Smooth muscle cell (in vitro differentiated cells): ENCODE measurements around the gene SUN1. TPM values are rescaled to one million over a fixed set of nuclear protein-coding genes. Genes with fewer than 3 reads are reported as not detected.

Experiments
- DNase-seq: peaks from one replicate; lab custom pipeline; 2025; ENCODE audit not compliant: unreplicated experiment; lab: John Stamatoyannopoulos, UW
- H2AFZ ChIP-seq: fragments of 200-600 bp; sonication (generic); 2 replicates; pipeline ENCODE4 v1.6.0; 2016; ENCODE audit warnings: antibody characterized with exemption, low read depth, mild to moderate bottlenecking
- H3F3A ChIP-seq: fragments of 200-600 bp; sonication (generic); 2 replicates; pipeline ENCODE4 v1.6.0; 2017; ENCODE audit warnings: antibody characterized with exemption, low read depth
- H3K27ac ChIP-seq: fragments of 200-600 bp; sonication (generic); 2 replicates; pipeline ENCODE4 v1.5.1; 2016; ENCODE audit warnings: low read depth, mild to moderate bottlenecking
- H3K27me3 ChIP-seq: fragments of 200-600 bp; sonication (generic); 2 replicates; pipeline ENCODE4 v1.6.1; 2016; ENCODE audit warnings: low read depth, mild to moderate bottlenecking
- H3K36me3 ChIP-seq: fragments of 200-600 bp; sonication (generic); 2 replicates; pipeline ENCODE4 v1.5.1; 2016; ENCODE audit warnings: low read depth
- H3K4me1 ChIP-seq: fragments of 200-600 bp; sonication (generic); 2 replicates; pipeline ENCODE4 v1.5.1; 2016; ENCODE audit warnings: low read depth
- H3K4me2 ChIP-seq: fragments of 200-600 bp; sonication (generic); 2 replicates; pipeline ENCODE4 v1.6.0; 2016; ENCODE audit warnings: mild to moderate bottlenecking
- H3K4me3 ChIP-seq: fragments of 200-600 bp; sonication (generic); 2 replicates; pipeline ENCODE4 v1.5.1; 2016; ENCODE audit warnings: mild to moderate bottlenecking
- H3K79me2 ChIP-seq: fragments of 200-600 bp; sonication (generic); 2 replicates; pipeline ENCODE4 v1.6.0; 2016; ENCODE audit warnings: low read depth, mild to moderate bottlenecking
- H3K9ac ChIP-seq: fragments of 200-600 bp; sonication (generic); 2 replicates; pipeline ENCODE4 v1.6.0; 2016; ENCODE audit warnings: low read depth
- H3K9me3 ChIP-seq: fragments of 200-600 bp; sonication (generic); replicated peaks from 2 replicates; pipeline ENCODE4 v1.5.1; 2016; ENCODE audit warnings: low read depth
- H4K20me1 ChIP-seq: fragments of 200-600 bp; sonication (generic); 2 replicates; pipeline ENCODE4 v1.6.0; 2016; ENCODE audit warnings: low read depth
- whole genome bisulfite sequencing: methylation state at CpG from one replicate; pipeline ENCODE4 v1.1.7; 2016; ENCODE audit warnings: low lambda C conversion rate; 5-methylcytosine and 5-hydroxymethylcytosine counted together
- polyA plus RNA-seq: library from polyadenylated mRNA; unstranded; fragments of >200 nt; fragmentation: Nextera tagmentation; extraction: Ambion mirVana; gene quantifications from 2 replicates; pipeline ENCODE4 v1.2.1, GENCODE V29; 2016
- total RNA-seq: library from RNA; depleted of rRNA; stranded (reverse); fragments of >200 nt; gene quantifications from 2 replicates; pipeline ENCODE4 v1.2.3, GENCODE V29; 2014
- TF ChIP-seq, protein P1 (sequence below): fragments of 200-600 bp; sonication (generic); IDR thresholded peaks from 2 replicates; pipeline ENCODE4 v1.5.1; 2017; ENCODE audit warnings: borderline replicate concordance, mild to moderate bottlenecking, antibody characterized with exemption; ENCODE audit not compliant: insufficient read depth, poor library complexity, severe bottlenecking

Gene SUN1
- total and polyA plus RNA-seq, 2 experiments from 2014 or later, result 50.7 to 90.3 TPM

DNA sequence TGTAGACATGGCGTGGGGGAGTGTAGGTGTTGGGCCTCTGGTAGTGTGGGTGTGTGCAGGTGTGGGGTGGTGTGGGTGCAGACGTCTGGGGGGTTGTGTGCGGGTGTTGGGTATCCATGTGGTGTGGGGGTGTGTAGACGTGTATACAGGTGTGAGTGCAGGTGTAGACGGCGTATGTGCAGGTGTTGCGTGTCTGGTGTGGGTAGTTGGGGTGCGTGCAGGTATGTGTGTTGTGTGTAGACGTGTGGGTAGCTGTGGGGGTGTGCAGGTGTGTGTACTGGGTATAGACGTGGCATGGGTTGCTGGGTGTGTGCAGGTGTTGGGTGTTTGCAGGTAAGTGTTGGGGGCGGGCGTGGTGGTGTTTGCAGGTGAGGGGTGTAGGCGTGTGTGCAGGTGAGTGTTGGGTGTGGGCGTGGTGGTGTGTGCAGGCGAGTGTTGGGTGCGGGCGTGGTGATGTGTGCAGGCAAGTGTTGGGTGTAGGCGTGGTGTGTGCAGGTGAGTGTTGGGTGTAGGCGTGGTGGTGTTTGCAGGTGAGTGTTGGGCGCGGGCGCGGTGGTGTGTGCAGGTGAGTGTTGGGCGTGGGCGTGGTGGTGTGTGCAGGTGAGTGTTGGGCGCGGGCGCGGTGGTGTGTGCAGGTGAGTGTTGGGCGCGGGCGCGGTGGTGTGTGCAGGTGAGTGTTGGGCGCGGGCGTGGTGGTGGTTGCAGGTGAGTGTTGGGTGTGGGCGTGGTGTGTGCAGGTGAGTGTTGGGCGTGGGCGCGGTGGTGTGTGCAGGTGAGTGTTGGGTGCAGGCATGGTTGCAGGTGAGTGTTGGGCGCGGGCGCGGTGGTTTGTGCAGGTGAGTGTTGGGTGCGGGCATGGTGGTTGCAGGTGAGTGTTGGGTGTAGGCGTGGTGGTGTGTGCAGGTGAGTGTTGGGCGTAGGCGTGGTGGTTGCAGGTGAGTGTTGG is 60.6 kb downstream of the SUN1 start:
- no peaks in the 10 kb centered on the region for H3K79me2 ChIP-seq
- no peaks in the 10 kb centered on the region for H3K27me3 ChIP-seq
- no peaks in the 10 kb centered on the region for H3K9me3 ChIP-seq
- H3K36me3 ChIP-seq, result no peaks in the 10 kb centered on the region
- no peak overlapping the region for H3K27ac ChIP-seq
- H3K4me1 ChIP-seq, result no peaks in the 10 kb centered on the region
- H2AFZ ChIP-seq, result no peak overlapping the region
- H3F3A ChIP-seq, result no peaks in the 10 kb centered on the region
- no peak overlapping the region for H3K4me2 ChIP-seq
- no peak overlapping the region for H3K9ac ChIP-seq
- no peak overlapping the region for H3K4me3 ChIP-seq
- WGBS, result 98% methylated on average over 28 of the region's 48 CpGs
- TF ChIP-seq, protein P1, sequence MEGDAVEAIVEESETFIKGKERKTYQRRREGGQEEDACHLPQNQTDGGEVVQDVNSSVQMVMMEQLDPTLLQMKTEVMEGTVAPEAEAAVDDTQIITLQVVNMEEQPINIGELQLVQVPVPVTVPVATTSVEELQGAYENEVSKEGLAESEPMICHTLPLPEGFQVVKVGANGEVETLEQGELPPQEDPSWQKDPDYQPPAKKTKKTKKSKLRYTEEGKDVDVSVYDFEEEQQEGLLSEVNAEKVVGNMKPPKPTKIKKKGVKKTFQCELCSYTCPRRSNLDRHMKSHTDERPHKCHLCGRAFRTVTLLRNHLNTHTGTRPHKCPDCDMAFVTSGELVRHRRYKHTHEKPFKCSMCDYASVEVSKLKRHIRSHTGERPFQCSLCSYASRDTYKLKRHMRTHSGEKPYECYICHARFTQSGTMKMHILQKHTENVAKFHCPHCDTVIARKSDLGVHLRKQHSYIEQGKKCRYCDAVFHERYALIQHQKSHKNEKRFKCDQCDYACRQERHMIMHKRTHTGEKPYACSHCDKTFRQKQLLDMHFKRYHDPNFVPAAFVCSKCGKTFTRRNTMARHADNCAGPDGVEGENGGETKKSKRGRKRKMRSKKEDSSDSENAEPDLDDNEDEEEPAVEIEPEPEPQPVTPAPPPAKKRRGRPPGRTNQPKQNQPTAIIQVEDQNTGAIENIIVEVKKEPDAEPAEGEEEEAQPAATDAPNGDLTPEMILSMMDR, result no peak
- H4K20me1 ChIP-seq, result peaks cover 15% of the 10 kb centered on the region
- no peak for DNase-seq

- H3K9ac ChIP-seq, result no peak overlapping the region
- DNase-seq, result no peak
- WGBS, result 94% methylated on average over 18 of the region's 19 CpGs
- no peak overlapping the region for H3K4me3 ChIP-seq
- H3K4me2 ChIP-seq, result no peak overlapping the region
- no peaks in the 10 kb centered on the region for H3K27me3 ChIP-seq
- no peak overlapping the region for H3K27ac ChIP-seq
- no peaks in the 10 kb centered on the region for H3F3A ChIP-seq
- H2AFZ ChIP-seq, result no peak overlapping the region
- no peaks in the 10 kb centered on the region for H3K9me3 ChIP-seq
- no peaks in the 10 kb centered on the region for H3K4me1 ChIP-seq
- H4K20me1 ChIP-seq, result peaks cover 8% of the 10 kb centered on the region
- H3K36me3 ChIP-seq, result no peaks in the 10 kb centered on the region
- H3K79me2 ChIP-seq, result no peaks in the 10 kb centered on the region
- TF ChIP-seq, protein P1, result no peak
Observed at GRCh38 chr7:893686-894085, 61.4 kb downstream of the SUN1 start.

DNA sequence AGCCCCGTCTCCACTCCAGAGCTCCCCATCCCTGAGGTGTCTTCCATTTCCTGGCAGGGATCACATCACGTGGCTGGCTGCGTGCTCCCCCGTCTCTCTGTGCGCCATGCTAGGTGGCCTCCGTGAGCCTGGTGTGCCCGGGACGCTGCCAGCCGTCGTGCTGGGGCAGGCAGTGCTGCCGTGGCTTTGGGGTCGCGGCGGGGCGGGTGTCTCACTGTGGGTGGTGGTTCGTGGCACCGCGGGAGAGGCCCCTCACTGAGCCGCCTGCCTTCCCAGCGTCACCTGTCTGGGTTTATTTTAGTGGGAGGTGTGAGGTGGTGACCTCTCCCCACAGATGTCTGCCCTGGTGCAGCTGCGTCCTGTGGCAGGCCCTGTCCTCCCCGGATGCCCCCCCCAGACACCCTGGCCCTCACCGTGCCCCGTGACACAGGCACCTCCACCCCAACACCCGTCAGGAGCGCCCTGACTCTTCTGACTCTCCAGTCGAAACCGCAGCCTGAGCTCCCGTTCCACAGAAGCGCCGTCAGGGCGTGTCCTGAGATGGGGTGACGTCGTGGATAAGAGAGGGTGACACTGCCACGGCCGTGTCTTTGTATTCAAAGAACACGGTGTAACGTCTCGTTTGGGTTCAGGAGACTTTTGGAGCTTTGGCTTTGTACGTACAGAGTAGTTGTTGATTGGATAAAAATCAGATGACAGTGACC is 62.0 kb downstream of the SUN1 start:
- 96% methylated on average over 39 of the region's 40 CpGs for WGBS
- H3K27me3 ChIP-seq, result no peaks in the 10 kb centered on the region
- no peaks in the 10 kb centered on the region for H3K9me3 ChIP-seq
- H3K4me2 ChIP-seq, result no peak overlapping the region
- H3K4me1 ChIP-seq, result no peaks in the 10 kb centered on the region
- no peak overlapping the region for H3K27ac ChIP-seq
- no peak overlapping the region for H3K4me3 ChIP-seq
- H3K9ac ChIP-seq, result no peak overlapping the region
- H3F3A ChIP-seq, result no peaks in the 10 kb centered on the region
- TF ChIP-seq, protein P1, result no peak
- peaks cover 2% of the 10 kb centered on the region for H4K20me1 ChIP-seq
- no peaks in the 10 kb centered on the region for H3K79me2 ChIP-seq
- no peak overlapping the region for H2AFZ ChIP-seq
- H3K36me3 ChIP-seq, result no peaks in the 10 kb centered on the region
- no peak for DNase-seq
